Measurements from ENCODE around the gene TUT7. TPM values are rescaled to one million over a fixed set of nuclear protein-coding genes. Genes with fewer than 3 reads are reported as not detected.
A peak's percentile ranks its signal among the peaks of the same experiment; 100 is the strongest.

Gene TUT7
- total RNA-seq, 1 experiment from 2014 or later, result 37.4 TPM

DNA sequence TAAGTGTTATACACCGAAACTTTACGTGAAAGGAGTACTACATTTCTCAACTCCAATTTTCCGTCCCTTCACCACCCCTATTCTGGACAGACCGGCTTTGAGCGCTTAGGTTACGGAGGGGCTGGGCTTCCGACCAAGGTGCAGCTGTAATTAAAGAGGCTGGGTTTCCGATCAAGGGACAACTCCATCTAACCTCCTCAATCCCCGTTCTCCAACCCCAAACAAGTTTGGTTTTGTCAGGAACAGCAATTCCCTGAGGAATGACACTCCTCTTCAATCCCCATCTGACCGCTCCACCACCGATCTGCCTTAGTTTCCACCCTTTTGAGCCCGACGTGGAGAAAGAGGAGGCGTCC, 577 bp downstream of the TUT7 start:
- no peak for DNase-seq (ENCODE audit: unreplicated experiment)
- TF ChIP-seq, protein P1, sequence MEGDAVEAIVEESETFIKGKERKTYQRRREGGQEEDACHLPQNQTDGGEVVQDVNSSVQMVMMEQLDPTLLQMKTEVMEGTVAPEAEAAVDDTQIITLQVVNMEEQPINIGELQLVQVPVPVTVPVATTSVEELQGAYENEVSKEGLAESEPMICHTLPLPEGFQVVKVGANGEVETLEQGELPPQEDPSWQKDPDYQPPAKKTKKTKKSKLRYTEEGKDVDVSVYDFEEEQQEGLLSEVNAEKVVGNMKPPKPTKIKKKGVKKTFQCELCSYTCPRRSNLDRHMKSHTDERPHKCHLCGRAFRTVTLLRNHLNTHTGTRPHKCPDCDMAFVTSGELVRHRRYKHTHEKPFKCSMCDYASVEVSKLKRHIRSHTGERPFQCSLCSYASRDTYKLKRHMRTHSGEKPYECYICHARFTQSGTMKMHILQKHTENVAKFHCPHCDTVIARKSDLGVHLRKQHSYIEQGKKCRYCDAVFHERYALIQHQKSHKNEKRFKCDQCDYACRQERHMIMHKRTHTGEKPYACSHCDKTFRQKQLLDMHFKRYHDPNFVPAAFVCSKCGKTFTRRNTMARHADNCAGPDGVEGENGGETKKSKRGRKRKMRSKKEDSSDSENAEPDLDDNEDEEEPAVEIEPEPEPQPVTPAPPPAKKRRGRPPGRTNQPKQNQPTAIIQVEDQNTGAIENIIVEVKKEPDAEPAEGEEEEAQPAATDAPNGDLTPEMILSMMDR (IDR thresholded peaks at IDR 0.05; ENCODE audit: unreplicated experiment), result no peak
- Mint-ChIP-seq H3K27ac (ENCODE audit: low read depth, unreplicated experiment) (peak overlapping the region; percentile 99), H3K36me3 (ENCODE audit: insufficient read depth, unreplicated experiment) (peaks cover 46% of the 10 kb centered on the region), H3K4me3 (ENCODE audit: unreplicated experiment) (peak overlapping the region; percentile 100), H3K4me1 (ENCODE audit: insufficient read depth, unreplicated experiment) (peaks cover 28% of the 10 kb centered on the region), H3K27me3 (ENCODE audit: insufficient read depth, unreplicated experiment) (no peaks in the 10 kb centered on the region), H3K9me3 (ENCODE audit: unreplicated experiment) (no peaks in the 10 kb centered on the region)
- no TSS peak for BruUV-seq (replicated peaks)
- POLR2A ChIA-PET, result interaction anchor here (0.6 to 17.3 kb wide), 21 partner anchors 10 to 1029 kb away, joined by 3 to 481 read pairs (median 4); partner anchors contain the start of genes ISCA1 and NAA35
- intact Hi-C loops (cut with micrococcal nuclease), result loop anchor here (1.0 to 2.0 kb wide), 2 partner anchors 53 to 71 kb away; partner anchors contain the start of gene ISCA1
- CTCF ChIA-PET, result interaction anchor here (0.6 kb wide), 1 partner anchor 54 kb away, joined by 3 read pairs; no protein-coding TSS in a partner anchor

DNA sequence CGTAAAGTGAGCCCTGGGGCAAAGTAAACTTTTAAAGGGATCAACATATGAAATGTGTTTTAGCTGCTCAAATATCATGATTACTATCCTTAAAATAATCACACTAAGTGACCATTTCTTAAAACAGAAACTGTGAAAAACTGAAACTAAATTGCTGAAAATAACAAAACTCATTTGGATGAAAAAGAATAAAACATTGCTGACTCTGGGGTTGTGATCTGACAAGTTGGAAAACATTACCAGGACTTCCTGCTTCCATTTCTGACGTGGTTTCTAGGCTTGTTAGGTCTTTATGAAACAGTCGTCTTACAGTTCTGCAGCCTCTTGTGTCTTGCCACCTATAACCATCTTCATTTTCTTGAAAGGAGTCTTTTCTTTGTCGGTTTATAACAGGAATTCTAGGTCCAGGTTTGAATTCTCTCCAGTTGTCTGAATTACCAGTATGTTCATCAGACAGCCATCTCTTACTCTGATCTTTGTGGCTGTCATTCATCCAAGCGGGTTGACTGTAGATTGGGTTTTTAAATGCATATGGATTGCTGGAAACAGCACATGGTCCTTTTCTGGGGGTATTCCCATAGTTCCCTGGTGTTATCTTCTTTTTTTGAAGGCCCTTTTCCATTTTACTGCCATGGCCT, 1.7 kb downstream of the TUT7 start:
- POLR2A ChIA-PET, result interaction anchor here (0.8 to 17.3 kb wide), 19 partner anchors 9 to 1030 kb away, joined by 3 to 481 read pairs (median 5); partner anchors contain the start of gene ISCA1
- peak overlapping the region; percentile 99 for H3K27ac Mint-ChIP-seq (ENCODE audit: low read depth, unreplicated experiment)

DNA sequence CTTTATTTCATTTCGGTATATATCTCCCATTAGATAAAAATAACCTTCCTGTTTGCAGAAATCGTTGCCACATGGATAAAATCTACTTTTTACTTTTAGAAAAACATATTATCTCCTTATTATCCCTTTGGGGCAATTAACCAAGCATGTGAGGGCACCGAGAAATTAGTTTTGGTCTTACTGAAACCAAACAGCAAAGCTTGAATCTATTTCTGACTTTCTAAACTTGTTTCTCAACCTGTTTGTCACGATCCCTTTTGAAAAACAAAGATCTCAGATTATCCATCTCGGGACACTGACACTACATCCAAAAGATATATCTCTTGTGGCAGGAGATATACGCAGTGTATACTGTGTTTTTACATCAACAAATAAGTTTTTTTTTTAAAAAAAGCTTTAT, 2.3 kb downstream of the TUT7 start:
- Mint-ChIP-seq H3K9me3 (ENCODE audit: unreplicated experiment) (no peaks in the 10 kb centered on the region), H3K4me1 (ENCODE audit: insufficient read depth, unreplicated experiment) (peaks cover 33% of the 10 kb centered on the region), H3K4me3 (ENCODE audit: unreplicated experiment) (peak overlapping the region; percentile 100), H3K27ac (ENCODE audit: low read depth, unreplicated experiment) (peak overlapping the region; percentile 99), H3K36me3 (ENCODE audit: insufficient read depth, unreplicated experiment) (peaks cover 62% of the 10 kb centered on the region), H3K27me3 (ENCODE audit: insufficient read depth, unreplicated experiment) (no peaks in the 10 kb centered on the region)
- intact Hi-C loops (cut with micrococcal nuclease), result no loop called here
- no peak for DNase-seq (ENCODE audit: unreplicated experiment)
- ChIA-PET CTCF (interaction anchor here (0.6 to 0.7 kb wide), 2 partner anchors 54 to 1067 kb away, joined by 3 to 4 read pairs; no protein-coding TSS in a partner anchor), POLR2A (interaction anchor here (0.6 to 17.3 kb wide), 11 partner anchors 10 to 623 kb away, joined by 3 to 481 read pairs (median 3); partner anchors contain the start of gene ISCA1)
- no TSS peak for BruUV-seq (replicated peaks)
- TF ChIP-seq, protein P1 (IDR thresholded peaks at IDR 0.05; ENCODE audit: unreplicated experiment), result no peak

More for the DNA sequence above, 1.7 kb downstream of the TUT7 start:
- H3K4me3 Mint-ChIP-seq (ENCODE audit: unreplicated experiment), result peak overlapping the region; percentile 100
- CTCF ChIA-PET, result interaction anchor here (0.6 to 0.7 kb wide), 2 partner anchors 53 to 1067 kb away, joined by 3 to 4 read pairs; no protein-coding TSS in a partner anchor
- H3K36me3 Mint-ChIP-seq (ENCODE audit: insufficient read depth, unreplicated experiment), result peaks cover 57% of the 10 kb centered on the region
- H3K4me1 Mint-ChIP-seq (ENCODE audit: insufficient read depth, unreplicated experiment), result peaks cover 38% of the 10 kb centered on the region
- peak; percentile 17 for DNase-seq (ENCODE audit: unreplicated experiment)
- no TSS peak for BruUV-seq (replicated peaks)
- no peaks in the 10 kb centered on the region for H3K27me3 Mint-ChIP-seq (ENCODE audit: insufficient read depth, unreplicated experiment)
- TF ChIP-seq, protein P1 (IDR thresholded peaks at IDR 0.05; ENCODE audit: unreplicated experiment), result no peak
- intact Hi-C loops (cut with micrococcal nuclease), result no loop called here
- H3K9me3 Mint-ChIP-seq (ENCODE audit: unreplicated experiment), result no peaks in the 10 kb centered on the region

DNA sequence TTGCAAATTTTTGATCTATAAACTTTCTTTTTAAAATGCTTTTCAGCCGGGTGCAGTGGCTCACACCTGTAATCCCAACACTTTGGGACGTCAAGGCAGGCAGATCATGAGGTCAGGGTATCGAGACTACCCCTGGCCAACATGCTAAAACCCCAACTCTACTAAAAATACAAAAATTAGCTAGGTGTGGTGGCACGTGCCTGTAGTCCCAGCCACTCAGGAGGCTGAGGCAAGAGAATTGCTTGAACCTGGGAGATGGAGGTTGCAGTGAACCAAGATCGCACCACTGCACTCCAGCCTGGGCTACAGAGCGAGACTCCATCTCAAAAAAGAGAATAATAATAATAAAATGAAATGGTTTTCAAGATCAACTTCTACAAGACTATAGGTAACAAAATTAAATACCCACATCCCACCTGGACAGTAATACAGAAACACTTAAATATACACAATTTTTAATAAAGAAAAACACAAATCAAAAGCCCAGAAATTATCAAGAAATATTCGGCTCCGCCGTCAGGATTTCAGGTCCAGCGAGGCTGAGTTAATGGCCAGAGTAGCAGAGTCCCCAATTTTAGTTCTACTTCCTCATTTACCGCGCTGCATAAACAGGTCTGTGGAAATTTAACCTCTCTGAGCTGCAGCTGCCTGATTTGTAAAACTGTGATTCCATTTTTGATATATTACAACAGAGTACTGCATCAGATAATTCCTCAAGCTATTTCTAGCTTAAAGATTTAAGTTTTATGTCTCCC, 4.0 kb downstream of the TUT7 start:
- DNase-seq (ENCODE audit: unreplicated experiment), result no peak
- Mint-ChIP-seq H3K4me3 (ENCODE audit: unreplicated experiment) (peak overlapping the region; percentile 100), H3K27ac (ENCODE audit: low read depth, unreplicated experiment) (no peak overlapping the region), H3K36me3 (ENCODE audit: insufficient read depth, unreplicated experiment) (peaks cover 75% of the 10 kb centered on the region), H3K27me3 (ENCODE audit: insufficient read depth, unreplicated experiment) (no peaks in the 10 kb centered on the region), H3K9me3 (ENCODE audit: unreplicated experiment) (no peaks in the 10 kb centered on the region), H3K4me1 (ENCODE audit: insufficient read depth, unreplicated experiment) (peaks cover 32% of the 10 kb centered on the region)
- no TSS peak for BruUV-seq (replicated peaks)
- POLR2A ChIA-PET, result interaction anchor here (0.6 to 17.3 kb wide), 8 partner anchors 9 to 56 kb away, joined by 3 to 481 read pairs (median 6); no protein-coding TSS in a partner anchor
- TF ChIP-seq, protein P1 (IDR thresholded peaks at IDR 0.05; ENCODE audit: unreplicated experiment), result no peak
- CTCF ChIA-PET, result interaction anchor here (0.8 kb wide), 1 partner anchor 9 kb away, joined by 4 read pairs; no protein-coding TSS in a partner anchor
- intact Hi-C loops (cut with micrococcal nuclease), result no loop called here

All from MCF 10A (cell line).